ENCODE measurements around the gene KNDC1.
"Not testable (repeated sequence)": the region's sequence is repeated elsewhere in the genome, so short reads cannot be mapped to it uniquely, and the experiment has no call there.

KNDC1 gene

GRCh38 chr10:133159950-133160825 lies at the start of gene KNDC1:
TSS of gene KNDC1 (plus strand) at chr10:133160219. CDS start at chr10:133160468, 249 bp downstream.
- no peak for DNase-seq (ENCODE audit: low read depth)

- DNase-seq (ENCODE audit: low read depth) = no peak
These were observed 49.3 kb upstream of the KNDC1 start for GRCh38 chr10:133110609-133111275.

- not testable (repeated sequence) for DNase-seq (ENCODE audit: low read depth)
These were observed 48.4 kb upstream of the KNDC1 start for GRCh38 chr10:133111640-133112039.

GRCh38 chr10:133113146-133113830 lies 46.7 kb upstream of the KNDC1 start:
- DNase-seq (ENCODE audit: low read depth) = no peak

- no peak for DNase-seq (ENCODE audit: low read depth)
These were observed 46.2 kb upstream of the KNDC1 start for GRCh38 chr10:133113847-133114246.

- DNase-seq (ENCODE audit: low read depth) = no peak
These were observed 45.8 kb upstream of the KNDC1 start for GRCh38 chr10:133114251-133114650.

- no peak for DNase-seq (ENCODE audit: low read depth)
These were observed 45.1 kb upstream of the KNDC1 start for GRCh38 chr10:133114726-133115452.

GRCh38 chr10:133115453-133115842 lies 44.6 kb upstream of the KNDC1 start:
- no peak for DNase-seq (ENCODE audit: low read depth)

GRCh38 chr10:133115976-133116375 lies 44.0 kb upstream of the KNDC1 start:
- DNase-seq (ENCODE audit: low read depth) = no peak

- DNase-seq (ENCODE audit: low read depth) = no peak
These were observed 43.6 kb upstream of the KNDC1 start for GRCh38 chr10:133116455-133116854.

- DNase-seq (ENCODE audit: low read depth) = no peak
These were observed 42.9 kb upstream of the KNDC1 start for GRCh38 chr10:133117036-133117687.

- no peak for DNase-seq (ENCODE audit: low read depth)
These were observed 42.3 kb upstream of the KNDC1 start for GRCh38 chr10:133117688-133118071.

- DNase-seq (ENCODE audit: low read depth) = no peak
These were observed 38.5 kb upstream of the KNDC1 start for GRCh38 chr10:133121479-133121878.

- DNase-seq (ENCODE audit: low read depth) = no peak
These were observed 37.7 kb upstream of the KNDC1 start for GRCh38 chr10:133122171-133122935.

- no peak for DNase-seq (ENCODE audit: low read depth)
These were observed 36.8 kb upstream of the KNDC1 start for GRCh38 chr10:133123050-133123745.

- DNase-seq (ENCODE audit: low read depth) = no peak
These were observed 36.2 kb upstream of the KNDC1 start for GRCh38 chr10:133123746-133124356.

GRCh38 chr10:133124357-133125211 lies 35.4 kb upstream of the KNDC1 start:
- no peak for DNase-seq (ENCODE audit: low read depth)

GRCh38 chr10:133125901-133126300 lies 34.1 kb upstream of the KNDC1 start:
- DNase-seq (ENCODE audit: low read depth) = no peak
